PC-3 (cell line): Measurements from ENCODE around the gene COX4I1. TPM values are rescaled to one million over a fixed set of nuclear protein-coding genes. Genes with fewer than 3 reads are reported as not detected.

Experiments
- ATAC-seq: fragments of 200-7000 bp; cut with Tn5 transposase; 2 replicates; pipeline ENCODE4 v1.9.1; 2020; ENCODE audit warnings: mild to moderate bottlenecking, moderate library complexity
- BruUV-seq: library from RNA; stranded (reverse); fragments of 400-500 nt; replicated peaks from 2 replicates; lab custom pipeline; 2021; lab: Mats Ljungman, UMichigan
- CTCF ChIA-PET: fragments of 300-600 bp; sonication (Branson Sonifier 250); formaldehyde crosslinking; loops from one replicate; lab custom pipeline; 2022; ENCODE audit warnings: antibody characterized with exemption; lab: Charles Lee
- POLR2A ChIA-PET: fragments of 300-600 bp; sonication (Branson Sonifier 250); formaldehyde crosslinking; loops from one replicate; lab custom pipeline; 2022; ENCODE audit warnings: antibody characterized with exemption; ENCODE audit not compliant: unreplicated experiment; lab: Charles Lee
- DNase-seq: peaks from one replicate; pipeline ENCODE4 v3.0.0-alpha.2; 2015
- H2AFZ ChIP-seq: fragments of 300-600 bp; sonication (generic); 2 replicates; pipeline ENCODE4 v1.6.0; 2016; ENCODE audit warnings: antibody characterized with exemption, low read length
- H3F3A ChIP-seq: fragments of 300-600 bp; sonication (generic); one replicate; pipeline ENCODE4 v1.6.0; 2017; ENCODE audit warnings: antibody characterized with exemption, low read length, control low read depth, mild to moderate bottlenecking; ENCODE audit not compliant: unreplicated experiment
- H3K27ac ChIP-seq: fragments of 300-600 bp; sonication (generic); 2 replicates; pipeline ENCODE4 v1.5.1; 2016; ENCODE audit warnings: mild to moderate bottlenecking, low read length
- H3K27me3 ChIP-seq: fragments of 300-600 bp; sonication (generic); 2 replicates; pipeline ENCODE4 v1.6.1; 2016; ENCODE audit warnings: low read length, mixed read lengths
- H3K36me3 ChIP-seq: fragments of 300-600 bp; sonication (generic); 2 replicates; pipeline ENCODE4 v1.6.1; 2016; ENCODE audit warnings: low read depth, mixed run types, low read length, mixed read lengths
- H3K4me1 ChIP-seq: fragments of 300-600 bp; sonication (generic); 2 replicates; pipeline ENCODE4 v1.5.1; 2016; ENCODE audit warnings: low read length; ENCODE audit not compliant: insufficient read depth
- H3K4me2 ChIP-seq: fragments of 300-600 bp; sonication (generic); 2 replicates; pipeline ENCODE4 v1.6.0; 2016; ENCODE audit warnings: low read length
- H3K4me3 ChIP-seq: fragments of 300-600 bp; sonication (generic); 2 replicates; pipeline ENCODE4 v1.5.1; 2016; ENCODE audit warnings: mild to moderate bottlenecking, low read length, mixed read lengths
- H3K79me2 ChIP-seq: fragments of 300-600 bp; sonication (generic); 2 replicates; pipeline ENCODE4 v1.6.1; 2017; ENCODE audit warnings: low read length, mixed read lengths
- H3K9ac ChIP-seq: fragments of 300-600 bp; sonication (generic); 2 replicates; pipeline ENCODE4 v1.6.0; 2016; ENCODE audit warnings: mild to moderate bottlenecking, low read length
- H3K9me2 ChIP-seq: fragments of 300-600 bp; sonication (generic); replicated peaks from 2 replicates; pipeline ENCODE4 v1.6.1; 2016; ENCODE audit warnings: mixed run types, low read length, mixed read lengths
- H3K9me3 ChIP-seq: fragments of 300-600 bp; sonication (generic); 2 replicates; pipeline ENCODE4 v1.6.1; 2016; ENCODE audit warnings: low read length, mixed read lengths
- H4K20me1 ChIP-seq: fragments of 300-600 bp; sonication (generic); 2 replicates; pipeline ENCODE4 v1.6.1; 2016; ENCODE audit warnings: low read length, mixed read lengths
- CTCF ChIP-seq: fragments of 300-600 bp; sonication (generic); conservative IDR thresholded peaks from 2 replicates; pipeline ENCODE4 v1.5.1; 2017; ENCODE audit warnings: antibody characterized with exemption, low read depth, mild to moderate bottlenecking, low read length
- EZH2 ChIP-seq: fragments of 300-600 bp; sonication (generic); IDR thresholded peaks from one replicate; pipeline ENCODE4 v1.6.1; 2017; ENCODE audit warnings: antibody characterized with exemption, mild to moderate bottlenecking, low read length; ENCODE audit not compliant: unreplicated experiment
- EZH2phosphoT487 ChIP-seq: fragments of 300-600 bp; sonication (generic); IDR thresholded peaks from 2 replicates; pipeline ENCODE4 v1.6.1; 2018; ENCODE audit warnings: mild to moderate bottlenecking, antibody characterized with exemption, low read length, borderline replicate concordance
- intact Hi-C: fragments of 100-400 bp; cut with micrococcal nuclease; formaldehyde crosslinking; loops from 2 replicates; pipeline ENCODE4 v1.9.0; 2023
- total RNA-seq: library from RNA; depleted of rRNA; stranded (reverse); fragments of >200 nt; gene quantifications from 2 replicates; pipeline ENCODE4 v1.2.3, GENCODE V29; 2014

COX4I1 gene
- total RNA-seq, 1 experiment from 2014 or later = 598 TPM

DNA sequence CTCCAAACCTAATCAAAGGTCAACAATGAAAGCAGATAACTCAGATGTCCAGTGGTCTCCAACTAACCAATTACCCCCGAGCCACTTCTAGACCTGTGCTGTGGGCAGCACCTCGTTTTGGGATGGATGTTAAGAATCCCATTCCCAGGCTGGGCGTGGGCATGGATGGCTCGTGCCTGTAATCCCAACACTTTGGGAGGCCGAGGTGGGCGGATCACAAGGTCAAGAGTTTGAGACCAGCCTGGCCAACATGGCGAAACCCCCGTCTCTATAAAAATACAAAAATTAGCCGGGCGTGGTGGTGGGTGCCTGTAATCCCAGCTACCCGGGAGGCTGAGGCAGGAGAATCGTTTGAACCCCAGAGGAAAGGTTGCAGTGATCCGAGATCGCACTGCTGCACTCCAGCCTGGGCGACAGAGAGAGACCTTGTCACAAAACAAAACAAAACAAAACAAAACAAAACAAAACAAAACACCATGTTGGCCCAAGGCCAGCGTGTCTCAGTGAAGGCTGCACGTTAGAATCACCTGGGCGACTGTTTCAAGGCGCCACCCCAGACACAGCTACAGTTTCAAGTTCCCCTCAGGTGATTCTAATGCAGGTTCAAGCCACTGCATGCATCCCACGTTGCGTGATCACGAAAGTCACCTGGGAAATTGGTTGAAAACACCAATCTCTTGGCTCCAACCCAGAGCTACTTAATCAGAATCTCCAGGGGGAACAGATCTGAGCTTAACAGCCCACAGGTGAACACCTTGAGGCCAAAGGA is 21.3 kb downstream of the COX4I1 start:
- no peaks in the 10 kb centered on the region for H3K9me3 ChIP-seq
- H3K4me1 ChIP-seq = no peaks in the 10 kb centered on the region
- H3K27me3 ChIP-seq = peaks cover 5% of the 10 kb centered on the region; the same call in 1 of the 2 replicates
- no peaks in the 10 kb centered on the region for H4K20me1 ChIP-seq
- ATAC-seq (no peak), DNase-seq (peak; percentile 2)
- no TSS peak for BruUV-seq
- no peaks in the 10 kb centered on the region for H3K79me2 ChIP-seq
- no peaks in the 10 kb centered on the region for H3K9me2 ChIP-seq
- TF ChIP-seq CTCF = no peak
- no peak for TF ChIP-seq EZH2
- no peak for TF ChIP-seq EZH2phosphoT487
- CTCF ChIA-PET = interaction anchor here (0.8 to 1.3 kb wide), 2 partner anchors 20 to 166 kb away, joined by 5 to 10 read pairs; no protein-coding TSS in a partner anchor
- no peak overlapping the region for H3K27ac ChIP-seq
- no peak overlapping the region for H3K4me3 ChIP-seq
- no peak overlapping the region for H3K9ac ChIP-seq
- POLR2A ChIA-PET = interaction anchor here (0.5 kb wide), 1 partner anchor 195 kb away, joined by 3 read pairs; no protein-coding TSS in a partner anchor
- no peaks in the 10 kb centered on the region for H3K36me3 ChIP-seq
- H2AFZ ChIP-seq = no peak overlapping the region
- no peaks in the 10 kb centered on the region for H3F3A ChIP-seq
- intact Hi-C loops = loop anchor here (1.0 to 10.0 kb wide), 3 partner anchors 74 to 700 kb away; partner anchors contain the start of gene IRF8
- no peak overlapping the region for H3K4me2 ChIP-seq

GRCh38 chr16:85821390-85822135 is 22.1 kb downstream of the COX4I1 start:
- peak; percentile 67 for DNase-seq
- Histone ChIP-seq H2AFZ (no peak overlapping the region), H3K27me3 (peaks cover 13% of the 10 kb centered on the region), H3K9ac (no peak overlapping the region), H3K4me2 (no peak overlapping the region), H3K9me2 (no peaks in the 10 kb centered on the region), H4K20me1 (no peaks in the 10 kb centered on the region), H3K79me2 (no peaks in the 10 kb centered on the region), H3K27ac (no peak overlapping the region), H3F3A (no peaks in the 10 kb centered on the region), H3K9me3 (no peaks in the 10 kb centered on the region), H3K36me3 (no peaks in the 10 kb centered on the region), H3K4me1 (no peaks in the 10 kb centered on the region), H3K4me3 (no peak overlapping the region)
- ATAC-seq = peak; percentile 86
- POLR2A ChIA-PET = interaction anchor here (0.5 kb wide), 1 partner anchor 195 kb away, joined by 3 read pairs; no protein-coding TSS in a partner anchor
- intact Hi-C loops = loop anchor here (1.0 to 10.0 kb wide), 3 partner anchors 73 to 699 kb away; partner anchors contain the start of gene IRF8
- BruUV-seq = no TSS peak
- CTCF ChIA-PET = interaction anchor here (0.6 to 1.3 kb wide), 4 partner anchors 21 to 195 kb away, joined by 3 to 10 read pairs (median 6); no protein-coding TSS in a partner anchor
- TF ChIP-seq CTCF = peak; percentile 87
- no peak for TF ChIP-seq EZH2phosphoT487
- no peak for TF ChIP-seq EZH2
